Measurements from ENCODE around the gene DHDDS.

- TF ChIP-seq CTCF (IDR thresholded peaks at IDR 0.05) = no peak
- no peak for TF ChIP-seq POLR2A (IDR thresholded peaks at IDR 0.05)
These were observed 42.7 kb downstream of the DHDDS start for GRCh38 chr1:26474818-26475217.

Data from uterus (tissue), 2 donors.